CD4-positive, alpha-beta T cell (primary cell): ENCODE results near the gene CYFIP1. TPM values are rescaled to one million over a fixed set of nuclear protein-coding genes. Genes with fewer than 3 reads are reported as not detected.

Experiments used
- ATAC-seq: fragments of 200-7000 bp; cut with Tn5 transposase; one replicate; pipeline ENCODE4 v1.10.0; 2022; ENCODE audit warnings: mild to moderate bottlenecking; ENCODE audit not compliant: poor library complexity
- CTCF ChIA-PET: fragments of 350-600 bp; sonication (Branson Sonifier 250); formaldehyde crosslinking; loops from one replicate; lab custom pipeline; 2021; ENCODE audit warnings: antibody characterized with exemption, inconsistent platforms; lab: Charles Lee
- POLR2A ChIA-PET: fragments of 350-600 bp; sonication (Branson Sonifier 250); formaldehyde crosslinking; loops from one replicate; lab custom pipeline; 2021; ENCODE audit warnings: antibody characterized with exemption, inconsistent platforms; lab: Charles Lee
- DNase-seq, 14 experiments: peaks; one replicate each; pipeline ENCODE4 v3.0.0-alpha.2; 2013 to 2020; ENCODE audit warnings: mixed read lengths in 2 of 14
- H3K27ac ChIP-seq, 2 donors: one replicate each; pipeline versions ENCODE4 v1.5.1 to v1.7.0; 2013; ENCODE audit warnings: low read length in 2 of 2, low read depth in 1 of 2, mild to moderate bottlenecking in 1 of 2
- H3K27me3 ChIP-seq, 2 experiments: 1 replicate in 1 of 2; 2 replicates in 1 of 2; pipeline versions ENCODE4 v1.6.1 to v1.7.0; 2013; ENCODE audit warnings: low read length in 2 of 2, control low read depth in 1 of 2, mild to moderate bottlenecking in 1 of 2, moderate library complexity in 1 of 2; ENCODE audit not compliant: insufficient read depth in 2 of 2, control insufficient read depth in 1 of 2
- H3K36me3 ChIP-seq: one replicate; pipeline ENCODE4 v1.6.1; 2013; ENCODE audit warnings: low read length, control low read depth; ENCODE audit not compliant: insufficient read depth
- H3K4me1 ChIP-seq: one replicate; pipeline ENCODE4 v1.6.1; 2013; ENCODE audit warnings: low read length, control low read depth; ENCODE audit not compliant: insufficient read depth
- H3K4me3 ChIP-seq: one replicate; pipeline ENCODE4 v1.5.1; 2013; ENCODE audit warnings: mild to moderate bottlenecking, low read length, moderate library complexity
- H3K9me3 ChIP-seq, 2 experiments: 1 replicate in 1 of 2; 2 replicates in 1 of 2; pipeline versions ENCODE4 v1.6.1 to v1.7.0; 2013; ENCODE audit warnings: low read length in 2 of 2, mild to moderate bottlenecking in 2 of 2, control low read depth in 1 of 2, moderate library complexity in 1 of 2; ENCODE audit not compliant: control insufficient read depth in 1 of 2, insufficient read depth in 1 of 2
- H3K27ac Mint-ChIP-seq: one replicate; pipeline ENCODE4 v1.8.0; 2020; ENCODE audit warnings: mixed read lengths
- H3K27me3 Mint-ChIP-seq: one replicate; pipeline ENCODE4 v1.8.0; 2021; ENCODE audit warnings: mixed read lengths
- H3K36me3 Mint-ChIP-seq: one replicate; pipeline ENCODE4 v1.8.0; 2021; ENCODE audit warnings: low read depth, mixed read lengths
- H3K4me1 Mint-ChIP-seq: one replicate; pipeline ENCODE4 v1.8.0; 2021; ENCODE audit warnings: low read depth, mixed read lengths
- H3K4me3 Mint-ChIP-seq: one replicate; pipeline ENCODE4 v1.8.0; 2020; ENCODE audit warnings: mild to moderate bottlenecking, mixed read lengths
- H3K9me3 Mint-ChIP-seq: one replicate; pipeline ENCODE4 v1.8.0; 2020; ENCODE audit warnings: mixed read lengths
- CTCF ChIP-seq: fragments of 200-600 bp; IDR thresholded peaks from one replicate; pipeline ENCODE4 v1.8.0; 2022; ENCODE audit warnings: antibody characterized with exemption, mild to moderate bottlenecking
- intact Hi-C, 2 experiments: fragments of 100-400 bp; cut with DNase I in 1 of 2; cut with micrococcal nuclease in 1 of 2; formaldehyde crosslinking; loops; one replicate each; pipeline versions ENCODE4 v1.15.1 to v1.9.0; 2023 to 2025; cut with DNase I, micrococcal nuclease
- total RNA-seq, 174 experiments: library from RNA in 2 of 174; stranded (reverse) in 2 of 174; gene quantifications; one replicate each; pipeline ENCODE4 v1.2.3 and lab custom pipeline; 2021 to 2026

Gene CYFIP1
- total RNA-seq, 2 experiments from 2014 or later = 3.2 to 4.4 TPM

- intact Hi-C loops = no loop called here
- ATAC-seq (no peak), DNase-seq (no peak)
- no peaks in the 10 kb centered on the region for H3K27me3 Mint-ChIP-seq
- H3K4me1 Mint-ChIP-seq = no peaks in the 10 kb centered on the region
- H3K27ac Mint-ChIP-seq = no peak overlapping the region
- POLR2A ChIA-PET = no interaction called here
- no peaks in the 10 kb centered on the region for H3K4me1 ChIP-seq
- no peaks in the 10 kb centered on the region for H3K9me3 Mint-ChIP-seq
- no peak overlapping the region for H3K27ac ChIP-seq
- no peaks in the 10 kb centered on the region for H3K9me3 ChIP-seq
- H3K4me3 ChIP-seq = no peak overlapping the region
- H3K27me3 ChIP-seq = no peaks in the 10 kb centered on the region
- no peaks in the 10 kb centered on the region for H3K36me3 ChIP-seq
- CTCF ChIA-PET = no interaction called here
- H3K4me3 Mint-ChIP-seq = no peak overlapping the region
- TF ChIP-seq CTCF = no peak
- H3K36me3 Mint-ChIP-seq = no peaks in the 10 kb centered on the region
Measured at GRCh38 chr15:22941179-22941578, 39.0 kb downstream of the CYFIP1 start.

DNA sequence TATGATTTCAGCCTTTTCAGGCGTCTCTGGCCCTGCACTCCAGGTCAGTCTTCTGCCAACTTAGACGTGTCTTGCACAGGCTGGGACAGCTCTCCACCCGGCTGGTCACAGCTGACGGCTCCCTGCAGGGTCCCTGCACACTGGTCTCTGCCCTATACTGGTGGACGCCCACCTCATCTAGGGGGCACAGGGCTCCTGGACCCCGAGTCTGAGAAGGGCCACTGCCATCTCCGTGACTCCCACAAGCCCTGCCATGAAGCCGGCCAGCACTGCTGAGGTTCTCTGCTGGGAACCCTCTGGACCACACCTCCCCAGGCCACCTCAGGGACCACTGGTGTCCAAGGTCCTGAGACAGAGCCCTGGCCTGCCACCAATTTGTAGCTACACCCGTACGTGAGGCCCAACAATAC is 40.5 kb downstream of the CYFIP1 start:
- intact Hi-C loops = no loop called here
- Histone ChIP-seq H3K9me3 (no peaks in the 10 kb centered on the region), H3K4me1 (no peaks in the 10 kb centered on the region), H3K36me3 (no peaks in the 10 kb centered on the region), H3K27me3 (no peaks in the 10 kb centered on the region), H3K27ac (no peak overlapping the region), H3K4me3 (no peak overlapping the region)
- Mint-ChIP-seq H3K4me1 (no peaks in the 10 kb centered on the region), H3K36me3 (no peaks in the 10 kb centered on the region), H3K9me3 (no peaks in the 10 kb centered on the region), H3K4me3 (no peak overlapping the region), H3K27me3 (no peaks in the 10 kb centered on the region), H3K27ac (no peak overlapping the region)
- TF ChIP-seq CTCF = no peak
- ChIA-PET POLR2A (no interaction called here), CTCF (interaction anchor here (1.3 kb wide), 1 partner anchor 11 kb away, joined by 3 read pairs; no protein-coding TSS in a partner anchor)
- ATAC-seq (no peak), DNase-seq (no peak)

DNA sequence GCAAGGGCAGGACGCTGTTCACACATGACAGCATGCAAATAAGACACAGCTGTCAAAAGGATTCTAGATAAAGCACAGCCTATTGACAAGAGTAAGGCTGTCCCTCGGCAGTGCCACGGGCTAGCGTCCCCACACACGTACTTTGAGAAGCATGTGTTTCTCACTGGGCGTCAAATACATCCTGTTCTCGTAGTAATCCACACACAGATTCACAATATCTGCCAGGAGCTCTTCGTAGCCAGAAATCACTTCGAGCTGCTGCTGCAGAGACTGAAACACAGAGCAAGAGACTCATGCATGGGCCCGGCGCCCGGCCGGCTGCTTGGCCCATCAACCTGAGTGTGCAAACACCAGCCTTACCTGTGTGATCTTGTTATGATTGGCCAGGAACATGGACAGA is 41.1 kb downstream of the CYFIP1 start:
- no peak for ATAC-seq
- H3K9me3 ChIP-seq = no peaks in the 10 kb centered on the region
- H3K4me3 ChIP-seq = no peak overlapping the region
- H3K4me1 ChIP-seq = no peaks in the 10 kb centered on the region
- H3K36me3 ChIP-seq = no peaks in the 10 kb centered on the region
- H3K27me3 ChIP-seq = no peaks in the 10 kb centered on the region
- no peak overlapping the region for H3K4me3 Mint-ChIP-seq
- no peak for DNase-seq
- no peak overlapping the region for H3K27ac Mint-ChIP-seq
- H3K27me3 Mint-ChIP-seq = no peaks in the 10 kb centered on the region
- no peak overlapping the region for H3K27ac ChIP-seq
- ChIA-PET POLR2A (no interaction called here), CTCF (interaction anchor here (0.6 to 1.3 kb wide), 2 partner anchors 11 to 50 kb away, joined by 3 read pairs; no protein-coding TSS in a partner anchor)
- no peaks in the 10 kb centered on the region for H3K4me1 Mint-ChIP-seq
- intact Hi-C loops = no loop called here
- H3K9me3 Mint-ChIP-seq = no peaks in the 10 kb centered on the region
- no peaks in the 10 kb centered on the region for H3K36me3 Mint-ChIP-seq
- no peak for TF ChIP-seq CTCF
